ACHN (cell line): Measurements from ENCODE around the gene PAIP2.

Source experiments
- DNase-seq: peaks from one replicate; pipeline ENCODE4 v3.0.0-alpha.2; 2015
- in situ Hi-C: cut with HindIII; loops from 2 replicates; pipeline ENCODE4 v1.10.0; 2017; ENCODE audit warnings: low sequenced_read_pairs, low pct_ligation_motif_present, low pct_unique_long_range_greater_than_20kb

Gene PAIP2

DNA sequence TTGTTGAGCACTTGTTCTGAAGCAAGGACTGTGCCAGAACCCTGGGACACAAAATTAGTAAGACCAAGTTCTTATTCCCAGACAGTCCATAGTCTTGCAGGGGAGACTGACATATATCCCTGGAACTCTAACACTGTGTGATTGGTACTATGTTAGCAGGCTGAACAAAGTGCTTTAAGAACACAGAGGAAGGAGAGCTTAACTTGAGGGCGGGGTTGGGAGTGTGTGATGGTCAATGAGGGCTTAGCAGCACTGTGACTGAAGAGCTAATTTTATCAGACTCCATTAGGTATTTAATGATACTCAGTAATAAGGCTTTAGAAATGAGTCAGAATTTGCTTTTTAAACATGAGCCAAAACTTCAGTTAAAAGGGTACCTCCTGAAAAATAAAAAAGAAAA lies 77.1 kb downstream of the PAIP2 start:
- no peak for DNase-seq
- in situ Hi-C loops: no loop called here
